A673 (cell line): Measurements from ENCODE around the gene GPHN.

Source experiments
- CTCF ChIP-seq: fragments of 300-800, 200-600 bp; sonication (generic); conservative IDR thresholded peaks from 2 replicates; pipeline ENCODE4 v1.5.1; 2017; ENCODE audit warnings: low read depth, mild to moderate bottlenecking, antibody characterized with exemption, low read length, moderate library complexity, mixed read lengths
- EZH2 ChIP-seq: fragments of 200-600 bp; sonication (generic); IDR thresholded peaks from 2 replicates; pipeline ENCODE4 v1.6.1; 2017; ENCODE audit warnings: borderline replicate concordance, low read depth, mild to moderate bottlenecking, mixed read lengths, antibody characterized with exemption, low read length; ENCODE audit not compliant: poor library complexity, severe bottlenecking

- no peak for TF ChIP-seq CTCF
- no peak for TF ChIP-seq EZH2
These were observed 691.1 kb downstream of the GPHN start for GRCh38 chr14:67199016-67199415.
